Brain microvascular endothelial cell (primary cell): ENCODE measurements around the gene MAN1A1.
"Not testable (repeated sequence)": the region's sequence is repeated elsewhere in the genome, so short reads cannot be mapped to it uniquely, and the experiment has no call there.

Experiments used
- DNase-seq: peaks from one replicate; pipeline ENCODE4 v3.0.0-alpha.2; 2020
- H3K27ac ChIP-seq: fragments of 250-450 bp; sonication (Bioruptor Pico); 2 replicates; pipeline ENCODE4 v1.5.1; 2020; ENCODE audit warnings: mild to moderate bottlenecking, moderate library complexity
- H3K27me3 ChIP-seq: fragments of 250-450 bp; sonication (Bioruptor Pico); replicated peaks from 2 replicates; pipeline ENCODE4 v1.5.1; 2020; ENCODE audit warnings: mild to moderate bottlenecking
- H3K36me3 ChIP-seq: fragments of 250-450 bp; sonication (Bioruptor Pico); replicated peaks from 2 replicates; pipeline ENCODE4 v1.5.1; 2020; ENCODE audit warnings: mild to moderate bottlenecking
- H3K4me3 ChIP-seq: 2 replicates; pipeline ENCODE4 v1.5.1; 2011; ENCODE audit warnings: low read depth, mild to moderate bottlenecking, control low read depth, low read length, moderate library complexity
- in situ Hi-C: cut with HindIII; loops from 2 replicates; pipeline ENCODE4 v1.10.0; 2017; ENCODE audit warnings: low sequenced_read_pairs, low pct_ligation_motif_present
- TF ChIP-seq, protein P1 (sequence below): IDR thresholded peaks from 2 replicates; pipeline ENCODE4 v1.5.1; 2011; ENCODE audit warnings: low read depth, mild to moderate bottlenecking, moderate library complexity, low read length, control low read depth, inconsistent platforms; ENCODE audit errors: missing control alignments

MAN1A1 gene

DNA sequence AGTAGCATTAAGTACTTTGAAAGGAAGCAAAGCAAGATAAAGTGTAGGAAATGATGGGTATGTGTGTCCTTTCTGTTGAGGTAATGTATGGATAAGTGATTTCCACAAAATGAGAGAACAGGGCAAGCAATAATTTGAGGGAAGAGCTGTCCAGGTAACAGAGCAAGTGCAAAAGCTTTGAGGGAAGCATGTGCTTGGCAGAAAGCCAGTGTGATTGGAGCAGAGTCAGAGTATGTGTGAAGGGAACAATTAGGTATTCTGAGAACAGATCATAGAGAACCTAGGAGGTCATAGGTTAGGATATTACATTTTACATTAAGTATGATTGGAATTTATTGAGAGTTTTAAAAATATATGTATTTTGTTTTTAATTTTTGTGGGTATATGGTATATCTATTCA, 30.2 kb upstream of the MAN1A1 start:
- TF ChIP-seq, protein P1, sequence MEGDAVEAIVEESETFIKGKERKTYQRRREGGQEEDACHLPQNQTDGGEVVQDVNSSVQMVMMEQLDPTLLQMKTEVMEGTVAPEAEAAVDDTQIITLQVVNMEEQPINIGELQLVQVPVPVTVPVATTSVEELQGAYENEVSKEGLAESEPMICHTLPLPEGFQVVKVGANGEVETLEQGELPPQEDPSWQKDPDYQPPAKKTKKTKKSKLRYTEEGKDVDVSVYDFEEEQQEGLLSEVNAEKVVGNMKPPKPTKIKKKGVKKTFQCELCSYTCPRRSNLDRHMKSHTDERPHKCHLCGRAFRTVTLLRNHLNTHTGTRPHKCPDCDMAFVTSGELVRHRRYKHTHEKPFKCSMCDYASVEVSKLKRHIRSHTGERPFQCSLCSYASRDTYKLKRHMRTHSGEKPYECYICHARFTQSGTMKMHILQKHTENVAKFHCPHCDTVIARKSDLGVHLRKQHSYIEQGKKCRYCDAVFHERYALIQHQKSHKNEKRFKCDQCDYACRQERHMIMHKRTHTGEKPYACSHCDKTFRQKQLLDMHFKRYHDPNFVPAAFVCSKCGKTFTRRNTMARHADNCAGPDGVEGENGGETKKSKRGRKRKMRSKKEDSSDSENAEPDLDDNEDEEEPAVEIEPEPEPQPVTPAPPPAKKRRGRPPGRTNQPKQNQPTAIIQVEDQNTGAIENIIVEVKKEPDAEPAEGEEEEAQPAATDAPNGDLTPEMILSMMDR = no peak
- no peak for DNase-seq
- H3K36me3 ChIP-seq = no peaks in the 10 kb centered on the region
- no peaks in the 10 kb centered on the region for H3K27me3 ChIP-seq
- H3K4me3 ChIP-seq = no peak overlapping the region
- no peak overlapping the region for H3K27ac ChIP-seq
- in situ Hi-C loops = no loop called here

DNA sequence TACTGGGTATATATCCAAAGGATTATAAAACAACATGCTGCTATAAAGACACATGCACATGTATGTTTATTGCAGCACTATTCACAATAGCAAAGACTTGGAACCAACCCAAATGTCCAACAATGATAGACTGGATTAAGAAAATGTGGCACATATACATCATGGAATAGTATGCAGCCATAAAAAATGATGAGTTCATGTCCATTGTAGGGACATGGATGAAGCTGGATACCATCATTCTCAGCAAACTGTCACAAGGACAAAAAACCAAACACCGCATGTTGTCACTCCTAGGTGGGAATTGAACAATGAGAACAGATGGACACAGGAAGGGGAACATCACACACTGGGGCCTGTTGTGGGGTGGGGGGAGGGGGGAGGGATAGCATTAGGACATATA, 27.5 kb upstream of the MAN1A1 start:
- DNase-seq, H3K27ac ChIP-seq, in situ Hi-C loops, H3K36me3 ChIP-seq, H3K4me3 ChIP-seq, H3K27me3 ChIP-seq: not testable (repeated sequence)

DNA sequence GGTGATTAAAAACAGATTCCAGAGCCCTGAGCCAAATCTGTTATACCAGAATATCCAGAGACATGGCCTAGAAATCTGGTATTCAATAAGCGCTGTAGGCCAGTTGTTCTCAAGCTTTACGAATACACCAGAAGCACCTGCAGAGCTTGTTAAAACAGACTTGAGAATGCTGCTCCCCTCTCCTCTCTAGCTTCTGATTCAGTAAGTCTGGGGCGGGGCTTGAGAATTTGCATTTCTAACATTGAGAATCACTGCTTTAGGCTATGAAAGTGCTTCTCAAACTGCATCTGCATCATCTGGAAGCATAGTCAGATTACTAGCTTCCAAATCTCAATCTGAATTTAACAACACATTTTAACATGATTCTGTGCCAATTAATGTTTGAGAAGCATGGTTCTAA, 20.5 kb upstream of the MAN1A1 start:
- Histone ChIP-seq H3K4me3 (no peak overlapping the region), H3K36me3 (no peaks in the 10 kb centered on the region), H3K27ac (no peak overlapping the region), H3K27me3 (no peaks in the 10 kb centered on the region)
- TF ChIP-seq, protein P1 = no peak
- in situ Hi-C loops = no loop called here
- DNase-seq = no peak

- no peak for DNase-seq
- Histone ChIP-seq H3K36me3 (no peaks in the 10 kb centered on the region), H3K27me3 (no peaks in the 10 kb centered on the region), H3K27ac (no peak overlapping the region), H3K4me3 (no peak overlapping the region)
- TF ChIP-seq, protein P1 = no peak
- in situ Hi-C loops = no loop called here
Measured at GRCh38 chr6:119368921-119369320, 19.4 kb upstream of the MAN1A1 start.

- in situ Hi-C loops = no loop called here
- H3K27me3 ChIP-seq = no peaks in the 10 kb centered on the region
- TF ChIP-seq, protein P1 = no peak
Measured at GRCh38 chr6:119361209-119361608, 11.6 kb upstream of the MAN1A1 start.

DNA sequence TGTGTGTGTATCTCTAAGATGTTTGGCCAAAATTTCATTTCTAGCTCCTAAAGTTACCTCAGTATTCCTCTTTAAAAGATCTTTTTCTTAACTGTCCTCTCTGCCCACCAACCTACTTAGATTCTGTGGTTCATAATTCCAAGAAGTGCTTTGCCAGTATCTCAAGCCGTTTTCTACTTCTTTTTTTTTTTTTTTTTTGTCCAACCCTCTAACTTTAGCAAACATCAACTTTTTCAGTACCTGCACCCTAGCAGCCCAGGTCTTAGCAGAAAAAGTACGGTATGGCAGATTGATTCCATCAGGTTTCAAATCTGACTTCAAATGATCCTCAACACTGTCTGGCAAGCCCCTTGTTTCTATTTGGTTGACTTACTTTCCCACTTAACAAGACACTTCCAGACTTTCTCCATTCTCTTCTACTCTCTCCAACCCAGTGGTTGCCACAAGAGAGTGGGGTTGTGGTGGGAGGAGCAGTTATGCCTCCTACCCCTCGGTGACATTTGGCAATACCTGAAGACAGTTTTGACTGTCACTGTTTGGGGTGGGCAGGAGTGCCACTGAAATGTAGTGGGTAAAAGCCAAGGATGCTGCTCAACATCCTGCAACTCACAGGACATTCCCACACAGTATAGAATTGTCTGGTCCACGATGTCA, 10.8 kb upstream of the MAN1A1 start:
- no peak overlapping the region for H3K27ac ChIP-seq
- H3K27me3 ChIP-seq = no peaks in the 10 kb centered on the region
- no peak for DNase-seq
- TF ChIP-seq, protein P1 = no peak
- H3K4me3 ChIP-seq = no peak overlapping the region
- in situ Hi-C loops = no loop called here
- H3K36me3 ChIP-seq = no peaks in the 10 kb centered on the region

More at GRCh38 chr6:119361209-119361608, 11.6 kb upstream of the MAN1A1 start:
- Histone ChIP-seq H3K4me3 (no peak overlapping the region), H3K27ac (no peak overlapping the region), H3K36me3 (no peaks in the 10 kb centered on the region)
- DNase-seq = no peak
